ENCODE measurements around the gene GRIK2. TPM values are rescaled to one million over a fixed set of nuclear protein-coding genes. Genes with fewer than 3 reads are reported as not detected.

The GRIK2 gene
- polyA plus RNA-seq, 1 of the 3 experiments (the other 2 are of a cell fraction), result 0.30 TPM

- WGBS (ENCODE audit: low lambda C conversion rate), result 58% methylated on average over 7 of the region's 7 CpGs
- Histone ChIP-seq H3K4me2 (no peak overlapping the region), H3K79me2 (ENCODE audit: insufficient read depth) (no peaks in the 10 kb centered on the region), H3K4me3 (ENCODE audit: low read depth in 2 of 2, low read length in 1 of 2) (no peak overlapping the region), H3K27ac (ENCODE audit: low read depth in 2 of 2, low read length in 1 of 2) (no peak overlapping the region), H3K27me3 (ENCODE audit: insufficient read depth) (no peaks in the 10 kb centered on the region), H3K9ac (no peak overlapping the region), H3K9me3 (no peaks in the 10 kb centered on the region), H3K9me2 (no peaks in the 10 kb centered on the region), H4K20me1 (ENCODE audit: insufficient read depth) (no peaks in the 10 kb centered on the region), H3K36me3 (replicated peaks in 1 of 2; ENCODE audit: control insufficient read depth in 1 of 2, insufficient read depth in 2 of 2, low read length in 1 of 2) (no peaks in the 10 kb centered on the region), H3F3A (replicated peaks; ENCODE audit: insufficient read depth) (no peaks in the 10 kb centered on the region), H3K4me1 (ENCODE audit: control insufficient read depth in 1 of 2, insufficient read depth in 2 of 2, low read depth in 1 of 2, low read length in 1 of 2) (no peaks in the 10 kb centered on the region), H2AFZ (ENCODE audit: low read depth) (no peak overlapping the region)
- DNase-seq, result no peak
- ChIA-PET CTCF (no interaction called here), POLR2A (no interaction called here)
- TF ChIP-seq MXI1 (IDR thresholded peaks at IDR 0.05; ENCODE audit: low read depth, low read length) (no peak), ELF1 (IDR thresholded peaks at IDR 0.05) (no peak), RCOR1 (IDR thresholded peaks at IDR 0.05; ENCODE audit: low read length) (no peak), CTCF (IDR thresholded peaks at IDR 0.05) (no peak), FOXM1 (IDR thresholded peaks at IDR 0.05; ENCODE audit: low read depth) (no peak), POLR2AphosphoS5 (IDR thresholded peaks at IDR 0.05; ENCODE audit: low read depth, low read length) (no peak), EZH2phosphoT487 (IDR thresholded peaks at IDR 0.05; ENCODE audit: borderline replicate concordance, low read depth) (no peak), SIN3A (IDR thresholded peaks at IDR 0.05; ENCODE audit: borderline replicate concordance, low read depth, low read length) (no peak), MEF2A (IDR thresholded peaks at IDR 0.05; ENCODE audit: borderline replicate concordance, low read depth) (no peak), RAD21 (IDR thresholded peaks at IDR 0.05; ENCODE audit: low read length) (no peak), TCF12 (IDR thresholded peaks at IDR 0.05) (no peak), GABPA (IDR thresholded peaks at IDR 0.05; ENCODE audit: low read depth) (no peak), GATA2 (CRISPR knock-in tag; IDR thresholded peaks at IDR 0.05) (no peak), MAX (IDR thresholded peaks at IDR 0.05; ENCODE audit: low read depth) (no peak), NRF1 (IDR thresholded peaks at IDR 0.05; ENCODE audit: low read depth, low read length) (no peak), RXRA (IDR thresholded peaks at IDR 0.05; ENCODE audit: borderline replicate concordance, low read depth) (no peak)
- TF ChIP-seq, protein P1, sequence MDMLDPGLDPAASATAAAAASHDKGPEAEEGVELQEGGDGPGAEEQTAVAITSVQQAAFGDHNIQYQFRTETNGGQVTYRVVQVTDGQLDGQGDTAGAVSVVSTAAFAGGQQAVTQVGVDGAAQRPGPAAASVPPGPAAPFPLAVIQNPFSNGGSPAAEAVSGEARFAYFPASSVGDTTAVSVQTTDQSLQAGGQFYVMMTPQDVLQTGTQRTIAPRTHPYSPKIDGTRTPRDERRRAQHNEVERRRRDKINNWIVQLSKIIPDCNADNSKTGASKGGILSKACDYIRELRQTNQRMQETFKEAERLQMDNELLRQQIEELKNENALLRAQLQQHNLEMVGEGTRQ (IDR thresholded peaks at IDR 0.05; ENCODE audit: borderline replicate concordance, low read depth, low read length), result no peak
- TF ChIP-seq, protein P2, sequence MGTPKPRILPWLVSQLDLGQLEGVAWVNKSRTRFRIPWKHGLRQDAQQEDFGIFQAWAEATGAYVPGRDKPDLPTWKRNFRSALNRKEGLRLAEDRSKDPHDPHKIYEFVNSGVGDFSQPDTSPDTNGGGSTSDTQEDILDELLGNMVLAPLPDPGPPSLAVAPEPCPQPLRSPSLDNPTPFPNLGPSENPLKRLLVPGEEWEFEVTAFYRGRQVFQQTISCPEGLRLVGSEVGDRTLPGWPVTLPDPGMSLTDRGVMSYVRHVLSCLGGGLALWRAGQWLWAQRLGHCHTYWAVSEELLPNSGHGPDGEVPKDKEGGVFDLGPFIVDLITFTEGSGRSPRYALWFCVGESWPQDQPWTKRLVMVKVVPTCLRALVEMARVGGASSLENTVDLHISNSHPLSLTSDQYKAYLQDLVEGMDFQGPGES (IDR thresholded peaks at IDR 0.05; ENCODE audit: low read depth, low read length), result no peak
- TF ChIP-seq, protein P3, sequence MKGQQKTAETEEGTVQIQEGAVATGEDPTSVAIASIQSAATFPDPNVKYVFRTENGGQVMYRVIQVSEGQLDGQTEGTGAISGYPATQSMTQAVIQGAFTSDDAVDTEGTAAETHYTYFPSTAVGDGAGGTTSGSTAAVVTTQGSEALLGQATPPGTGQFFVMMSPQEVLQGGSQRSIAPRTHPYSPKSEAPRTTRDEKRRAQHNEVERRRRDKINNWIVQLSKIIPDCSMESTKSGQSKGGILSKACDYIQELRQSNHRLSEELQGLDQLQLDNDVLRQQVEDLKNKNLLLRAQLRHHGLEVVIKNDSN (IDR thresholded peaks at IDR 0.05; ENCODE audit: borderline replicate concordance, low read depth), result no peak
Measured at GRCh38 chr6:102068349-102068929, 674.9 kb downstream of the GRIK2 start.
